ENCODE measurements around the gene GLI2. TPM values are rescaled to one million over a fixed set of nuclear protein-coding genes. Genes with fewer than 3 reads are reported as not detected.
A peak's percentile ranks its signal among the peaks of the same experiment; 100 is the strongest.

The GLI2 gene
- polyA plus RNA-seq (2013, experiment 1 of 2) = 26.2 TPM
- polyA plus RNA-seq (2013, experiment 2 of 2) = 27.3 TPM

DNA sequence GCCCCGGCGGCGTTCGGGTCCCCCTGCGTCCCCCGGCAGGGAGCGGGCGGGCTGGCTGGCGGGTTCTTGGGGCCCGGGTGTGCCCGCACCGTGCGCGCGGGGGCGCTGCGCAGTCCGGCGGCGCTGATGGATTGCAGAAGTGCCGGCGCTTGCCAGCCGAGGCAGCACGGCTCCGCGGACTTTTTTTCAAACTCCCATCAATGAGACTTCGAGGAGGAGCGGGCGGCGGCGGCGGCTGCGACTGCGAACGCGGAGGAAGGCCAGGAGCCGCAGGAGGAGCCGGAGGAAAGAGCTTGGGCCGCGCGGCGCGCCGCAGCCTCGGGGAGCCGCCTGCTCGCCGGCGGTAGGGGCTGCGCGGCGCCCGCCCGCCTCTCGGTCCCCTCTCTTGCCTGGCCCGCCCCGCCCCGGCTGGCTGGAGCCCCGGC, at the start of gene GLI2:
Gene GLI2 (plus strand): TSS at position 123 of the 425 bp plus-strand sequence. CDS start 61,453 bp downstream, outside the sequence.
- H3K4ac ChIP-seq (ENCODE audit: low read length) = peak within 1 kb of the TSS; percentile 99
- peaks cover 7 to 25% of the 10 kb centered on the region in 2 donors for H3K36me3 ChIP-seq (replicated peaks in 1 of 2; ENCODE audit: control insufficient read depth in 2 of 2, insufficient read depth in 2 of 2, low read length in 2 of 2)
- peak within 1 kb of the TSS; percentile 97 for H3K14ac ChIP-seq (ENCODE audit: low read length)
- H4K8ac ChIP-seq (ENCODE audit: low read depth, low read length) = no peak within 1 kb of the TSS
- peaks cover 19 to 28% of the 10 kb centered on the region in 2 donors for H3K4me1 ChIP-seq (ENCODE audit: control insufficient read depth in 2 of 2, insufficient read depth in 1 of 2, low read depth in 1 of 2, low read length in 2 of 2)
- H3K9me3 ChIP-seq (replicated peaks in 1 of 2; ENCODE audit: control insufficient read depth in 2 of 2, insufficient read depth in 1 of 2, low read depth in 1 of 2, low read length in 2 of 2) = no peaks in the 10 kb centered on the region
- peak within 1 kb of the TSS; percentile 80 for H2BK12ac ChIP-seq (ENCODE audit: low read length)
- peak within 1 kb of the TSS; percentile 77 for H3K4me2 ChIP-seq (ENCODE audit: insufficient read depth, low read length, poor library complexity, severe bottlenecking)
- no CpG with 5 or more reads among the region's 59 CpGs for WGBS, 2 donors (ENCODE audit: extremely low coverage in 2 of 2, insufficient read length in 2 of 2, insufficient replicate concordance in 1 of 2)
- H3K4me3 ChIP-seq (ENCODE audit: low read length in 2 of 2) = peak within 1 kb of the TSS; percentile 90 to 97
- peak within 1 kb of the TSS; percentile 99 for H3K9ac ChIP-seq (ENCODE audit: low read depth, low read length, poor library complexity)
- no peaks in the 10 kb centered on the region for H3K27me3 ChIP-seq (ENCODE audit: control insufficient read depth in 3 of 3, insufficient read depth in 3 of 3, low read depth in 1 of 3, low read length in 3 of 3)
- H3K18ac ChIP-seq (ENCODE audit: low read length) = peak within 1 kb of the TSS; percentile 100
- peak within 1 kb of the TSS; percentile 100 for H2BK5ac ChIP-seq (ENCODE audit: low read length)
- peaks cover 3% of the 10 kb centered on the region for H3K79me1 ChIP-seq (ENCODE audit: low read depth, low read length)
- peak within 1 kb of the TSS; percentile 100 for H2AK5ac ChIP-seq (ENCODE audit: low read depth, low read length)
- peak within 1 kb of the TSS; percentile 99 for H3K27ac ChIP-seq (replicated peaks; ENCODE audit: low read length)
- peak within 1 kb of the TSS; percentile 100 for H2BK120ac ChIP-seq (ENCODE audit: low read depth, low read length)
- peak within 1 kb of the TSS; percentile 83 for H3K23ac ChIP-seq (ENCODE audit: low read depth, low read length, poor library complexity)
- H2BK15ac ChIP-seq (ENCODE audit: low read length) = peak within 1 kb of the TSS; percentile 91
- peak; percentile 81 for DNase-seq (ENCODE audit: low spot score)
- peak within 1 kb of the TSS; percentile 83 for H2AFZ ChIP-seq (ENCODE audit: low read length)
- peak within 1 kb of the TSS; percentile 97 for H4K91ac ChIP-seq (ENCODE audit: low read depth, low read length, poor library complexity)

DNA sequence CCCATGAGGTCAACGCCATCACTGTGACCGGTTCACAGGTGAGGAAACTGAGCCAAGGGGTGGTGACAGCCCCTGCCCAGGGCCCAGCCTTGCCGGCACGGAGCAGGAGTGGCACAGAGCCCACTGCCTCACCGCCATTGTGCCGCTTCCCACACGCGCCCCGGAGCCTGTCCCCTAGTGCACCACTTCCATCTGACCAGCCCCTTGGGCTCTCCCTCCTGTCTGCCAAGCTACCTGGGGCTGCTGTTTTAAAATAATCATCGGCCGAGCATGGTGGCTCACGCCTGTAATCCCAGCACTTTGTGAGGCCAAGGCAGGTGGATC, 49.7 kb upstream of the GLI2 start:
- Histone ChIP-seq H2AK5ac (ENCODE audit: low read depth, low read length) (no peak overlapping the region), H3K9me3 (replicated peaks in 1 of 2; ENCODE audit: control insufficient read depth in 2 of 2, insufficient read depth in 1 of 2, low read depth in 1 of 2, low read length in 2 of 2) (no peaks in the 10 kb centered on the region), H3K79me1 (ENCODE audit: low read depth, low read length) (no peaks in the 10 kb centered on the region), H2BK120ac (ENCODE audit: low read depth, low read length) (no peak overlapping the region), H3K4me1 (ENCODE audit: control insufficient read depth in 2 of 2, insufficient read depth in 1 of 2, low read depth in 1 of 2, low read length in 2 of 2) (no peaks in the 10 kb centered on the region), H2BK5ac (ENCODE audit: low read length) (no peak overlapping the region), H2BK12ac (ENCODE audit: low read length) (no peak overlapping the region), H3K27me3 (ENCODE audit: control insufficient read depth in 3 of 3, insufficient read depth in 3 of 3, low read depth in 1 of 3, low read length in 3 of 3) (peaks cover 0 to 14% (median 0%) of the 10 kb centered on the region in 3 experiments), H3K36me3 (replicated peaks in 1 of 2; ENCODE audit: control insufficient read depth in 2 of 2, insufficient read depth in 2 of 2, low read length in 2 of 2) (no peaks in the 10 kb centered on the region), H4K8ac (ENCODE audit: low read depth, low read length) (no peak overlapping the region), H3K14ac (ENCODE audit: low read length) (no peak overlapping the region), H3K18ac (ENCODE audit: low read length) (no peak overlapping the region), H4K91ac (ENCODE audit: low read depth, low read length, poor library complexity) (no peak overlapping the region), H3K4me2 (ENCODE audit: insufficient read depth, low read length, poor library complexity, severe bottlenecking) (no peak overlapping the region), H2BK15ac (ENCODE audit: low read length) (no peak overlapping the region), H3K27ac (replicated peaks; ENCODE audit: low read length) (no peak overlapping the region), H3K4ac (ENCODE audit: low read length) (no peak overlapping the region), H3K9ac (ENCODE audit: low read depth, low read length, poor library complexity) (no peak overlapping the region), H2AFZ (ENCODE audit: low read length) (no peak overlapping the region), H3K4me3 (ENCODE audit: low read length in 2 of 2) (no peak overlapping the region), H3K23ac (ENCODE audit: low read depth, low read length, poor library complexity) (no peak overlapping the region)
- DNase-seq (ENCODE audit: low spot score) = no peak
- no CpG with 5 or more reads among the region's 12 CpGs for WGBS, 2 donors (ENCODE audit: extremely low coverage in 2 of 2, insufficient read length in 2 of 2, insufficient replicate concordance in 1 of 2)

DNA sequence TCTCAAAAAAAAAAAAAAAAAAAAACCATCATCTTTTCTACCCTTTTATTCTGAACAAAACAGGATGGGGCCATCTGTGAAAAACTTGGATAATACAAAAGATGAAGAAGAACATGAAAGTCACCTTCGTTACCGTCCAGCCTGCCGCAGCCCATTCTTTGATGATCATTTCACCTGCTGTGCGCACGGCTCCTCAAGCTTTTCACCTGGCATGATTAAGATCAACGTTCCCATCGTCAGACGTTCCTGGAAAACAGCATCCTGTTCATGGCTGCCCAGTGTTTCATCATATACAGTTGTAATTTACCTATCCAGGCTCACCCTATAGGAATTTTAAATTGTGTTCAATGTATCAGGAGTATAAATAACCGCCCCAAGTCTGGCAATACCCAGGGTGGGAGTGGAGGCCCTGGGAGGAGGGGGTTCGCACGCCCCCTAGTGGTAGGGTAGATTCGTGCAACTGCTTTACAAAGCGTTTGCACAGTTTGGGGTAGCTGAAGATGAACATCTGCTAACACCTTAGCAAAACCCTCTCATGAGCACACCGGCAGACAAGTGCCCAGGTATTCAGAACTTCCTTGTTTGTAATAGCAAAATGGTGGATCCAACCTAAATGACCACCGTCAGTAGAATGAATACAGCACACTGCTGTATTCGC, 49.0 kb upstream of the GLI2 start:
- no peaks in the 10 kb centered on the region for H3K4me1 ChIP-seq (ENCODE audit: control insufficient read depth in 2 of 2, insufficient read depth in 1 of 2, low read depth in 1 of 2, low read length in 2 of 2)
- WGBS, 2 donors (ENCODE audit: extremely low coverage in 2 of 2, insufficient read length in 2 of 2, insufficient replicate concordance in 1 of 2) = no CpG with 5 or more reads among the region's 16 CpGs
- H3K4ac ChIP-seq (ENCODE audit: low read length) = no peak overlapping the region
- peaks cover 0 to 14% (median 0%) of the 10 kb centered on the region in 3 experiments for H3K27me3 ChIP-seq (ENCODE audit: control insufficient read depth in 3 of 3, insufficient read depth in 3 of 3, low read depth in 1 of 3, low read length in 3 of 3)
- H3K27ac ChIP-seq (replicated peaks; ENCODE audit: low read length) = no peak overlapping the region
- no peaks in the 10 kb centered on the region for H3K9me3 ChIP-seq (replicated peaks in 1 of 2; ENCODE audit: control insufficient read depth in 2 of 2, insufficient read depth in 1 of 2, low read depth in 1 of 2, low read length in 2 of 2)
- no peak overlapping the region for H3K23ac ChIP-seq (ENCODE audit: low read depth, low read length, poor library complexity)
- H2BK5ac ChIP-seq (ENCODE audit: low read length) = no peak overlapping the region
- H4K8ac ChIP-seq (ENCODE audit: low read depth, low read length) = no peak overlapping the region
- no peak overlapping the region for H2BK15ac ChIP-seq (ENCODE audit: low read length)
- H3K79me1 ChIP-seq (ENCODE audit: low read depth, low read length) = no peaks in the 10 kb centered on the region
- no peak overlapping the region for H3K4me2 ChIP-seq (ENCODE audit: insufficient read depth, low read length, poor library complexity, severe bottlenecking)
- H2BK12ac ChIP-seq (ENCODE audit: low read length) = no peak overlapping the region
- H2AFZ ChIP-seq (ENCODE audit: low read length) = no peak overlapping the region
- H2AK5ac ChIP-seq (ENCODE audit: low read depth, low read length) = no peak overlapping the region
- DNase-seq (ENCODE audit: low spot score) = no peak
- H3K36me3 ChIP-seq (replicated peaks in 1 of 2; ENCODE audit: control insufficient read depth in 2 of 2, insufficient read depth in 2 of 2, low read length in 2 of 2) = no peaks in the 10 kb centered on the region
- no peak overlapping the region for H3K4me3 ChIP-seq (ENCODE audit: low read length in 2 of 2)
- no peak overlapping the region for H4K91ac ChIP-seq (ENCODE audit: low read depth, low read length, poor library complexity)
- no peak overlapping the region for H3K9ac ChIP-seq (ENCODE audit: low read depth, low read length, poor library complexity)
- no peak overlapping the region for H3K14ac ChIP-seq (ENCODE audit: low read length)
- no peak overlapping the region for H2BK120ac ChIP-seq (ENCODE audit: low read depth, low read length)
- no peak overlapping the region for H3K18ac ChIP-seq (ENCODE audit: low read length)

DNA sequence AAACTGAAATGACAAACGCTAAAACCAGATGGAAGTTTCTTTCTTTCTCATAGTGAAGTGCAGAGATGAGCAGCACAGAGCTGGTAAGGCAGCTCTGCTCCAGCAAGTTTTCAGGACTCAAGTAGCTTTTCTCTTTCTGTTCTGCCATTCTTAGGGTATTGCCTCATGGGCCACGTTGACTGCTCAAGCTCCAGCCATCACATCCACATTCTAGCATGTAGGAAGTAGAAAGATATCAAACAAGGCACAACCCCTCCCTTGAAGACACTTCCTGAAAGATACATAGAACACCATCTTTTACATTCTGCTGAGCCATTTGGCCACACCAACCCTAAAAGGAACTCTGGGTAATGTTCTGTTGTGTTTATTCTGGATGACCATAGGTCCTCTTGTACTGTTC, 48.5 kb upstream of the GLI2 start:
- H3K23ac ChIP-seq (ENCODE audit: low read depth, low read length, poor library complexity) = no peak overlapping the region
- no peak overlapping the region for H4K91ac ChIP-seq (ENCODE audit: low read depth, low read length, poor library complexity)
- peaks cover 0 to 14% (median 0%) of the 10 kb centered on the region in 3 experiments for H3K27me3 ChIP-seq (ENCODE audit: control insufficient read depth in 3 of 3, insufficient read depth in 3 of 3, low read depth in 1 of 3, low read length in 3 of 3)
- no peak overlapping the region for H2BK120ac ChIP-seq (ENCODE audit: low read depth, low read length)
- no peak overlapping the region for H3K9ac ChIP-seq (ENCODE audit: low read depth, low read length, poor library complexity)
- no peak overlapping the region for H3K27ac ChIP-seq (replicated peaks; ENCODE audit: low read length)
- no peaks in the 10 kb centered on the region for H3K9me3 ChIP-seq (replicated peaks in 1 of 2; ENCODE audit: control insufficient read depth in 2 of 2, insufficient read depth in 1 of 2, low read depth in 1 of 2, low read length in 2 of 2)
- H3K4me2 ChIP-seq (ENCODE audit: insufficient read depth, low read length, poor library complexity, severe bottlenecking) = no peak overlapping the region
- WGBS, 2 donors (ENCODE audit: extremely low coverage in 2 of 2, insufficient read length in 2 of 2, insufficient replicate concordance in 1 of 2) = no CpG with 5 or more reads among the region's 2 CpGs
- no peak overlapping the region for H2AFZ ChIP-seq (ENCODE audit: low read length)
- H3K4ac ChIP-seq (ENCODE audit: low read length) = no peak overlapping the region
- H2BK5ac ChIP-seq (ENCODE audit: low read length) = no peak overlapping the region
- no peak overlapping the region for H3K18ac ChIP-seq (ENCODE audit: low read length)
- no peak overlapping the region for H2BK12ac ChIP-seq (ENCODE audit: low read length)
- no peak overlapping the region for H4K8ac ChIP-seq (ENCODE audit: low read depth, low read length)
- no peaks in the 10 kb centered on the region for H3K79me1 ChIP-seq (ENCODE audit: low read depth, low read length)
- H2BK15ac ChIP-seq (ENCODE audit: low read length) = no peak overlapping the region
- DNase-seq (ENCODE audit: low spot score) = no peak
- no peaks in the 10 kb centered on the region for H3K36me3 ChIP-seq (replicated peaks in 1 of 2; ENCODE audit: control insufficient read depth in 2 of 2, insufficient read depth in 2 of 2, low read length in 2 of 2)
- H3K14ac ChIP-seq (ENCODE audit: low read length) = no peak overlapping the region
- H3K4me1 ChIP-seq (ENCODE audit: control insufficient read depth in 2 of 2, insufficient read depth in 1 of 2, low read depth in 1 of 2, low read length in 2 of 2) = no peaks in the 10 kb centered on the region
- no peak overlapping the region for H2AK5ac ChIP-seq (ENCODE audit: low read depth, low read length)
- no peak overlapping the region for H3K4me3 ChIP-seq (ENCODE audit: low read length in 2 of 2)

Measured in neuronal stem cell (in vitro differentiated cells).